Aorta (tissue), 5 donors: ENCODE results near the gene IGF1R. TPM values are rescaled to one million over a fixed set of nuclear protein-coding genes. Genes with fewer than 3 reads are reported as not detected.
A peak's percentile ranks its signal among the peaks of the same experiment; 100 is the strongest.

Experiments used
- ATAC-seq: fragments of 200-7000 bp; cut with Tn5 transposase; one replicate; pipeline ENCODE4 v1.9.1; 2022; ENCODE audit warnings: moderate library complexity; ENCODE audit not compliant: low FRiP score
- DNase-seq, 2 donors: peaks; one replicate each; pipeline ENCODE4 v3.0.0-alpha.2; 2020
- H3K27ac ChIP-seq, 2 donors: one replicate each; pipeline ENCODE4 v1.5.1; 2013; ENCODE audit warnings: low read length in 2 of 2, mild to moderate bottlenecking in 2 of 2, moderate library complexity in 2 of 2, control low read depth in 1 of 2, inconsistent platforms in 1 of 2, low read depth in 1 of 2
- H3K27me3 ChIP-seq, 2 donors: one replicate each; pipeline ENCODE4 v1.6.1; 2013; ENCODE audit warnings: control low read depth in 1 of 2, low read length in 1 of 2, mild to moderate bottlenecking in 1 of 2, moderate library complexity in 1 of 2; ENCODE audit not compliant: insufficient read depth in 2 of 2, control insufficient read depth in 1 of 2
- H3K36me3 ChIP-seq, 2 donors: one replicate each; pipeline ENCODE4 v1.6.1; 2013; ENCODE audit warnings: control low read depth in 1 of 2, low read length in 1 of 2, mild to moderate bottlenecking in 1 of 2; ENCODE audit not compliant: insufficient read depth in 2 of 2, control insufficient read depth in 1 of 2
- H3K4me1 ChIP-seq, 2 donors: one replicate each; pipeline ENCODE4 v1.6.1; 2013; ENCODE audit warnings: low read length in 2 of 2, control low read depth in 1 of 2, mild to moderate bottlenecking in 1 of 2, moderate library complexity in 1 of 2; ENCODE audit not compliant: insufficient read depth in 2 of 2, control insufficient read depth in 1 of 2
- H3K4me3 ChIP-seq, 2 donors: one replicate each; pipeline ENCODE4 v1.5.1; 2013; ENCODE audit warnings: low read length in 2 of 2, control low read depth in 1 of 2, mild to moderate bottlenecking in 1 of 2
- H3K9me3 ChIP-seq: one replicate; pipeline ENCODE4 v1.6.1; 2013; ENCODE audit warnings: mild to moderate bottlenecking, low read length; ENCODE audit not compliant: control insufficient read depth
- WGBS, 2 donors: extraction: QIAGEN DNeasy Blood & Tissue Kit; methylation state at CpG; one replicate each; pipeline ENCODE4 v1.1.7; 2013; 5-methylcytosine and 5-hydroxymethylcytosine counted together
- intact Hi-C, 2 donors: fragments of 100-400 bp; cut with DNase I; formaldehyde crosslinking; loops; one replicate each; pipeline versions ENCODE4 v1.14.2 to v1.15.0; 2022
- polyA plus RNA-seq, 2 donors: library from polyadenylated mRNA; stranded (reverse); fragments of 200-250 nt; gene quantifications; one replicate each; pipeline ENCODE4 v1.2.3, GENCODE V29; 2013
- total RNA-seq, 2 donors: library from RNA; stranded (reverse); fragmentation: NEBNext Ultra II Directional; extraction: Animal tissue kit (Norgen Biotek cat#: 25700); gene quantifications; one replicate each; pipeline ENCODE4 v1.2.1, GENCODE V29; 2021
- donor health status: healthy with polysubstance abuse.
- donor health status: Bipolar disorder and iron deficiency.
- donor health status: DM: no; HTN: no; CAD: no.
- donor health status: DM: no; HTN: no; CAD: no.
- donor health status: DM: yes; HTN: yes; CAD: no.

Gene IGF1R
- total and polyA plus RNA-seq, 4 donors: 7.5 to 137 (median 50.7) TPM

DNA sequence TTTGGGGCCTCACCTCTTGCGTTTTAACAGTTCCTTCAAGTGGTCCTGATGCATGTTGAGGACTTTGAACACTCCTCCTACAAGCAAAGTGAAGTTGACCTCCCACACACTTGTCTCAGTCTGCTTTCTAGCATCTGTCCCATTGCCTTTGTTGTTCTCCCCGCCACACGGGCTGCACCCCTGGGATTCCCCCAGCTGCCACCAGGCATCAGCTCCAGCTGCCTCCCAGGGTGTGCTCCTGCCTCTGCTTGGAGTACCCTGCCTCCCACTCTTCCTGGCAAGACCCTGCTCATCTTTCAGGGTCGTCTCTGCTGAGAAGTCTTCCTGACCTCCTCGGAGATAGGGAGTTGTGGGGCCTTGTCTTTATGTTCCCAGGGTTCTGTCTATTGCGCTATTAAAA lies 52.2 kb downstream of the IGF1R start:
- Histone ChIP-seq H3K9me3 (no peaks in the 10 kb centered on the region), H3K36me3 (no peaks in the 10 kb centered on the region), H3K27ac (no peak overlapping the region), H3K27me3 (no peaks in the 10 kb centered on the region), H3K4me1 (peaks cover 4 to 9% of the 10 kb centered on the region in 2 donors), H3K4me3 (no peak overlapping the region)
- intact Hi-C loops: no loop called here
- DNase-seq (no peak), ATAC-seq (no peak)
- WGBS, 2 donors: 81% methylated on average over 6 of the region's 6 CpGs

DNA sequence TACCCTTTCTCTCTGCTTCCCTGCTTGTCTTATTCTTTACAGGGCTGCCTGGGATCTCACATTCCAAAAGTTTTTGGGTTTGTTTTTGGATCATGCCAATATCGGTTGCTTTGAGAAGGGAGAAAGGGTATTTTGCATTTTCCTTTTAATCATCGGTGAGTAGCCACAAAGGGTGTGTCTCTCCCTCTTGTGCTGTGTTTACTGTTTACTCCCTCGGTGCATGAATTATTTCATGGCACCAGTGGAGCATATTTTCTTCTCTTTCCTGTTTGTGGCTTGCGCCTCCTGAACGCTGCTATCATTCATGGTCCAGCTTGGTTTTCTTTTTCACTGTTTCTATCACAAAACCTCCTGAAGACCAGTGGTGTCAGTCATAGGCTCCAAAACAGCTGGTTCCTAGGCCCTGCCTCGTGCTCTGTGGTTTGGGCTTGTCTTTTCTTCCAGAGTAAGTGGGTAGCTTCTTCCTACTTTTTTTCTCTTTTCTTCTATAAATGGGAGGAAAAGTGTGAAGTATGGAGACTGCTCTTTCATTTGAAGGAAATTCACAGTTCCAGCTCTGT lies 54.9 kb downstream of the IGF1R start:
- H3K4me1 ChIP-seq: peaks cover 0 to 2% of the 10 kb centered on the region in 2 donors

GRCh38 chr15:98705070-98705469 lies 56.7 kb downstream of the IGF1R start:
- ATAC-seq (no peak), DNase-seq (no peak)
- intact Hi-C loops: no loop called here
- WGBS, 2 donors: 95 to 96% methylated on average over 4 of the region's 4 CpGs
- Histone ChIP-seq H3K27ac (no peak overlapping the region), H3K4me3 (no peak overlapping the region), H3K36me3 (no peaks in the 10 kb centered on the region), H3K9me3 (no peaks in the 10 kb centered on the region), H3K4me1 (peaks cover 0 to 9% of the 10 kb centered on the region in 2 donors), H3K27me3 (no peaks in the 10 kb centered on the region)

More for the DNA sequence above, 54.9 kb downstream of the IGF1R start:
- Histone ChIP-seq H3K27me3 (no peaks in the 10 kb centered on the region), H3K36me3 (no peaks in the 10 kb centered on the region), H3K27ac (no peak overlapping the region), H3K9me3 (no peaks in the 10 kb centered on the region), H3K4me3 (no peak overlapping the region)
- WGBS, 2 donors: 53 to 55% methylated on average over 6 of the region's 6 CpGs
- intact Hi-C loops: no loop called here
- ATAC-seq (no peak), DNase-seq (no peak)

DNA sequence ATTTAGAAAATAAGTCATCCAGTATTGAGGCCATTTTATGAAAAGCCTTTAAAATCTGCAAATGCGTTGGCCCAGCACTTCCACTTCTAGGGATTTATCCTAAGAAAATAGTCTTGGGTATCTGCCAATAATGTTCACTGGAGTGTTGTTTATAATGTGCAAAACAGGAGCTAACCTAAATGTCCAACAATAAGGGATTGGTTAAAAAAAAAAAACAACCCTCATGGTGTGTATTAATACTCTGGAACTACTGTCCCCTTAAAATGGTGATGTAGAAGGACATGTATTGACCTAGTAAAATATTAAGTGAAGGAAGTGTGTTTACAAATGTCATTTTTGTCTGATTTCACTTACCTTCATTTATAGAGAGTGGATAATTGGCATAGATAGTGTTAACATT lies 58.0 kb downstream of the IGF1R start:
- ATAC-seq (no peak), DNase-seq (no peak)
- no peak overlapping the region for H3K4me3 ChIP-seq
- no peak overlapping the region for H3K27ac ChIP-seq
- no peaks in the 10 kb centered on the region for H3K9me3 ChIP-seq
- H3K27me3 ChIP-seq: no peaks in the 10 kb centered on the region
- 8 to 26% methylated on average over 1 of the region's 1 CpG for WGBS, 2 donors
- peaks cover 0 to 9% of the 10 kb centered on the region in 2 donors for H3K4me1 ChIP-seq
- no peaks in the 10 kb centered on the region for H3K36me3 ChIP-seq
- intact Hi-C loops: no loop called here

DNA sequence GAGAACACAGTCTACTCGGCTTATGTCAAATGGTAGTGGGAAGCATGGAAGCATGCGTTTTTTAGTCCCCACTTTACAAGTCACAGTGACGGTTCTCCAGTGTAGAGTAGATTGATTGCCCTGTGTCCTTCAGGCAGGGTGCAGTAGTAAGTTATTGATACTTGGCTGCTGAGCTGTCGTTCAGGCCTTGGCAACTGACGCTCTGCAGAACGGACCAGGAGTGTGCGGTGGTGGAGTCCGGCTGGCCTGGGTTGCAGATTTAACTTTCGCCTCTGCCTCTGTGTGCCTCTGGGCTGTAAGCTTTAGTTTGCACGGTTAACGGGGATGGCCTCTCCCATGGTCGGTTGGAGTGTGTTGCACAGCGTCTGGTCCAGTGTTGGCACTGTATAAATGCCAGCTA lies 58.6 kb downstream of the IGF1R start:
- Histone ChIP-seq H3K9me3 (no peaks in the 10 kb centered on the region), H3K27me3 (no peaks in the 10 kb centered on the region), H3K4me1 (peaks cover 0 to 9% of the 10 kb centered on the region in 2 donors), H3K36me3 (no peaks in the 10 kb centered on the region), H3K27ac (no peak overlapping the region), H3K4me3 (no peak overlapping the region)
- no peak for DNase-seq
- ATAC-seq: no peak
- intact Hi-C loops: no loop called here
- 76 to 84% methylated on average over 13 of the region's 13 CpGs for WGBS, 2 donors

DNA sequence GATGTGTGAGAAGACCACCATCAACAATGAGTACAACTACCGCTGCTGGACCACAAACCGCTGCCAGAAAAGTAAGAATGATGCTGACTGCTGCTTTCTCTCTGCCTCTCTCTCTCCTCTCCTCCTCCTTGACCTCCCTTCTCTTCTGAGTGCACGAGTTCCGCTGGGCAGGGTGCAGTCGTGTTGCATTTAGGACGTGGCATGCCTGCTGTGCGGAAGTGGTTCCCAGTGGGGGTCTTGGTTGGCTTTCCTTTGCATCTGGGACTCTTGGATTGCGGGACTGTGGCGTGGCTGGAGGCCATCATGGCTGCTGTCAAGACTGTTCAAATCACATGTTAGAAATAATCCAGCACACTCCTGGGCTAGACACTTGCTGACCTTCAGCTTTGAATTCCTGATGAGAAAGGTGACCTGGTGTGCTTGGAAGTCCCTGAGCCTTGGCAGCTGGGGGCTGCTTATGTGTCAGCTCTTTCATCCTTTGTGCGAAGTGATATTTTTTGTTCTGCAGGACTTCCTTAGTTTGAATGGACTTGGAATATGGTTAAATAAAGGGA lies 59.8 kb downstream of the IGF1R start:
- 82 to 88% methylated on average over 10 of the region's 10 CpGs for WGBS, 2 donors
- intact Hi-C loops: no loop called here
- Histone ChIP-seq H3K27me3 (no peaks in the 10 kb centered on the region), H3K36me3 (no peaks in the 10 kb centered on the region), H3K4me3 (no peak overlapping the region), H3K9me3 (no peaks in the 10 kb centered on the region), H3K4me1 (peaks cover 0 to 9% of the 10 kb centered on the region in 2 donors), H3K27ac (no peak overlapping the region)
- DNase-seq (no peak), ATAC-seq (no peak)

DNA sequence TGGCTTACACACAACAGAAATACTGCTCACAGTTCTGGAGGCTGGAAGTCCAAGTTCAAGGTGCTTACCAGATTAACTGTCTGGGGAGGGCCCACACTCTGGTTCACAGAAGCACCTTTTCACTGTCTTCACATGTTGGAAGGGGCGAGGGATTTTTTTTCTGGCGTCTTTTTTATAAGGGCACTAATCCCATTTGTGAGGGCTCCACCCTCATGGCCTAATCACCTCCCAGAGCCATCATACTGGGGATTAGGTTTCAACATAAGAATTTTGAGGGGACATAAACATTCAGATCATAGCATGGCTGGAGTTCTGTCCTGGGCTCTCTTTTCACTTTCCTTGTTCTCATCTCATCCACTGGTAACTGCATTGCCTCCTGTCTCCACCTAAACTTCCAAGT lies 63.5 kb downstream of the IGF1R start:
- peaks cover 0 to 18% of the 10 kb centered on the region in 2 donors for H3K4me1 ChIP-seq
- intact Hi-C loops: no loop called here

GRCh38 chr15:98712845-98713584 lies 64.7 kb downstream of the IGF1R start:
- Histone ChIP-seq H3K36me3 (no peaks in the 10 kb centered on the region), H3K9me3 (no peaks in the 10 kb centered on the region), H3K27ac (no peak overlapping the region), H3K4me1 (peaks cover 0 to 18% of the 10 kb centered on the region in 2 donors), H3K4me3 (no peak overlapping the region), H3K27me3 (no peaks in the 10 kb centered on the region)
- DNase-seq: no peak
- intact Hi-C loops: no loop called here
- no peak for ATAC-seq
- WGBS, 2 donors: 89 to 95% methylated on average over 16 of the region's 16 CpGs

More for the DNA sequence above, 63.5 kb downstream of the IGF1R start:
- H3K27ac ChIP-seq: no peak overlapping the region
- H3K4me3 ChIP-seq: no peak overlapping the region
- 99 to 100% methylated on average over 2 of the region's 2 CpGs for WGBS, 2 donors
- no peaks in the 10 kb centered on the region for H3K27me3 ChIP-seq
- no peaks in the 10 kb centered on the region for H3K36me3 ChIP-seq
- H3K9me3 ChIP-seq: no peaks in the 10 kb centered on the region
- DNase-seq (no peak), ATAC-seq (no peak)

- ATAC-seq: no peak
- no peaks in the 10 kb centered on the region for H3K36me3 ChIP-seq
- peaks cover 0 to 16% of the 10 kb centered on the region in 2 donors for H3K4me1 ChIP-seq
- 33% methylated on average over 3 of the region's 3 CpGs for WGBS, 2 donors
- intact Hi-C loops: no loop called here
- H3K27ac ChIP-seq: no peak overlapping the region
- H3K9me3 ChIP-seq: no peaks in the 10 kb centered on the region
- peak in 1 of 2 donors; percentile 62 for DNase-seq
- no peaks in the 10 kb centered on the region for H3K27me3 ChIP-seq
- H3K4me3 ChIP-seq: no peak overlapping the region
These were observed 65.3 kb downstream of the IGF1R start for GRCh38 chr15:98713585-98714001.
